GM18511 (cell line): ENCODE data around the gene ST8SIA4.
A peak's percentile ranks its signal among the peaks of the same experiment; 100 is the strongest.

Experiments
- ATAC-seq: cut with Tn5 transposase; IDR thresholded peaks from one replicate; pipeline ENCODE4 v1.9.1; 2021; ENCODE audit warnings: mild to moderate bottlenecking, moderate library complexity; ENCODE audit not compliant: unreplicated experiment

Gene ST8SIA4

GRCh38 chr5:100903039-100903887 lies at the start of gene ST8SIA4:
Gene ST8SIA4, minus strand, starts transcription at chr5:100903282. Its CDS starts 327 bp downstream, at chr5:100902955.
- peak; percentile 69 for ATAC-seq

- ATAC-seq, result no peak
These were observed 47.9 kb upstream of the ST8SIA4 start for GRCh38 chr5:100950985-100951384.

- no peak for ATAC-seq
These were observed 10.2 kb upstream of the ST8SIA4 start for GRCh38 chr5:100913298-100913697.

- no peak for ATAC-seq
These were observed 6.0 kb upstream of the ST8SIA4 start for GRCh38 chr5:100909034-100909433.

- ATAC-seq, result no peak
These were observed 2.3 kb upstream of the ST8SIA4 start for GRCh38 chr5:100905259-100905914.

- ATAC-seq, result peak; percentile 26
These were observed 1.3 kb upstream of the ST8SIA4 start for GRCh38 chr5:100904259-100904861.

GRCh38 chr5:100902440-100903038 lies 543 bp downstream of the ST8SIA4 start:
- no peak for ATAC-seq

GRCh38 chr5:100901821-100902341 lies 1.2 kb downstream of the ST8SIA4 start:
- peak; percentile 4 for ATAC-seq

- ATAC-seq, result peak; percentile 39
These were observed 2.0 kb downstream of the ST8SIA4 start for GRCh38 chr5:100900796-100901781.

GRCh38 chr5:100900142-100900795 lies 2.8 kb downstream of the ST8SIA4 start:
- peak; percentile 21 for ATAC-seq

- ATAC-seq, result no peak
These were observed 3.4 kb downstream of the ST8SIA4 start for GRCh38 chr5:100899675-100900074.

- no peak for ATAC-seq
These were observed 4.4 kb downstream of the ST8SIA4 start for GRCh38 chr5:100898504-100899346.

GRCh38 chr5:100896054-100896453 lies 7.0 kb downstream of the ST8SIA4 start:
- no peak for ATAC-seq

- ATAC-seq, result peak; percentile 69
These were observed 12.5 kb downstream of the ST8SIA4 start for GRCh38 chr5:100890461-100891008.

GRCh38 chr5:100889896-100890295 lies 13.2 kb downstream of the ST8SIA4 start:
- ATAC-seq, result no peak

- ATAC-seq, result peak; percentile 69
These were observed 13.8 kb downstream of the ST8SIA4 start for GRCh38 chr5:100889165-100889743.

- ATAC-seq, result no peak
These were observed 25.8 kb downstream of the ST8SIA4 start for GRCh38 chr5:100877274-100877673.
